Measurements from ENCODE around the gene RETSAT.

Gene RETSAT

GRCh38 chr2:85357736-85358135, 3.4 kb upstream of the RETSAT start:
- H3K4me3 ChIP-seq (ENCODE audit: insufficient read depth, low read length, poor library complexity, severe bottlenecking), result no peak overlapping the region
- no peak overlapping the region for H3K4me2 ChIP-seq (ENCODE audit: low read depth, low read length, poor library complexity, severe bottlenecking)
- no peak overlapping the region for H3K27ac ChIP-seq (ENCODE audit: low read depth, low read length)

GRCh38 chr2:85356186-85356585, 1.9 kb upstream of the RETSAT start:
- Histone ChIP-seq H3F3A (ENCODE audit: insufficient read depth) (no peaks in the 10 kb centered on the region; the same call in 1 of the 2 replicates), H3K36me3 (ENCODE audit: low read length) (no peaks in the 10 kb centered on the region), H3K9me3 (ENCODE audit: insufficient read depth, low read length) (no peaks in the 10 kb centered on the region), H3K9me2 (replicated peaks; ENCODE audit: insufficient read depth, low read length) (no peaks in the 10 kb centered on the region), H4K20me1 (ENCODE audit: low read depth, low read length) (no peaks in the 10 kb centered on the region), H3K4me2 (ENCODE audit: low read depth, low read length, poor library complexity, severe bottlenecking) (no peak overlapping the region), H3K9ac (ENCODE audit: low read length) (no peak overlapping the region), H3K27me3 (ENCODE audit: low read length) (no peaks in the 10 kb centered on the region), H3K27ac (ENCODE audit: low read depth, low read length) (no peak overlapping the region), H3K4me3 (ENCODE audit: insufficient read depth, low read length, poor library complexity, severe bottlenecking) (no peak overlapping the region), H2AFZ (ENCODE audit: low read depth, low read length, severe bottlenecking) (no peak overlapping the region), H3K79me2 (ENCODE audit: insufficient read depth, low read length) (peaks cover 18% of the 10 kb centered on the region)
- TF ChIP-seq CTCF (IDR thresholded peaks at IDR 0.05; ENCODE audit: insufficient read depth, low read length, poor library complexity, severe bottlenecking) (no peak), EZH2phosphoT487 (conservative IDR thresholded peaks at IDR 0.05; ENCODE audit: low read length) (no peak)

More at GRCh38 chr2:85357736-85358135, 3.4 kb upstream of the RETSAT start:
- Histone ChIP-seq H3K36me3 (ENCODE audit: low read length) (peaks cover 2% of the 10 kb centered on the region; the same call in 1 of the 2 replicates), H3K79me2 (ENCODE audit: insufficient read depth, low read length) (peaks cover 15% of the 10 kb centered on the region), H3K9me2 (replicated peaks; ENCODE audit: insufficient read depth, low read length) (no peaks in the 10 kb centered on the region), H3K9ac (ENCODE audit: low read length) (no peak overlapping the region), H3K27me3 (ENCODE audit: low read length) (no peaks in the 10 kb centered on the region), H2AFZ (ENCODE audit: low read depth, low read length, severe bottlenecking) (no peak overlapping the region), H3F3A (ENCODE audit: insufficient read depth) (no peaks in the 10 kb centered on the region; the same call in 1 of the 2 replicates), H4K20me1 (ENCODE audit: low read depth, low read length) (no peaks in the 10 kb centered on the region), H3K9me3 (ENCODE audit: insufficient read depth, low read length) (no peaks in the 10 kb centered on the region)
- TF ChIP-seq EZH2phosphoT487 (conservative IDR thresholded peaks at IDR 0.05; ENCODE audit: low read length), result no peak

- H2AFZ ChIP-seq (ENCODE audit: low read depth, low read length, severe bottlenecking), result no peak overlapping the region
Observed at GRCh38 chr2:85355521-85355920, 1.2 kb upstream of the RETSAT start.

More at GRCh38 chr2:85355521-85355920, 1.2 kb upstream of the RETSAT start:
- no peak for TF ChIP-seq CTCF (IDR thresholded peaks at IDR 0.05; ENCODE audit: insufficient read depth, low read length, poor library complexity, severe bottlenecking)
- no peaks in the 10 kb centered on the region for H4K20me1 ChIP-seq (ENCODE audit: low read depth, low read length)
- peaks cover 18% of the 10 kb centered on the region for H3K79me2 ChIP-seq (ENCODE audit: insufficient read depth, low read length)
- H3K4me3 ChIP-seq (ENCODE audit: insufficient read depth, low read length, poor library complexity, severe bottlenecking), result peak overlapping the region; percentile 83
- no peaks in the 10 kb centered on the region; the same call in 1 of the 2 replicates for H3F3A ChIP-seq (ENCODE audit: insufficient read depth)
- no peaks in the 10 kb centered on the region for H3K27me3 ChIP-seq (ENCODE audit: low read length)
- H3K4me2 ChIP-seq (ENCODE audit: low read depth, low read length, poor library complexity, severe bottlenecking), result peak overlapping the region; percentile 80
- no peak overlapping the region for H3K27ac ChIP-seq (ENCODE audit: low read depth, low read length)
- H3K9ac ChIP-seq (ENCODE audit: low read length), result peak overlapping the region; percentile 78
- H3K9me2 ChIP-seq (replicated peaks; ENCODE audit: insufficient read depth, low read length), result no peaks in the 10 kb centered on the region
- no peaks in the 10 kb centered on the region for H3K9me3 ChIP-seq (ENCODE audit: insufficient read depth, low read length)
- H3K36me3 ChIP-seq (ENCODE audit: low read length), result no peaks in the 10 kb centered on the region

All from SU-DHL-6 (cell line).